ENCODE data around the gene ATP6V1D.

- no peak for TF ChIP-seq ZNF274 (IDR thresholded peaks at IDR 0.05; ENCODE audit: low read depth, low read length)
- no peak for TF ChIP-seq SUZ12 (IDR thresholded peaks at IDR 0.05; ENCODE audit: extremely low read depth, insufficient read depth, insufficient read length)
- no peak for TF ChIP-seq YY1 (IDR thresholded peaks at IDR 0.05; ENCODE audit: insufficient read depth, insufficient read length)
These were observed 36.9 kb upstream of the ATP6V1D start for GRCh38 chr14:67396381-67396970.

Data from NT2/D1 (cell line).